PFSK-1 (cell line): ENCODE measurements around the gene TLK1.

Experiments used
- FOXP2 ChIP-seq: optimal IDR thresholded peaks from 2 replicates; pipeline ENCODE3; 2011; ENCODE audit warnings: borderline replicate concordance, control low read depth, inconsistent platforms; ENCODE audit not compliant: insufficient read depth; ENCODE audit errors: extremely low read length, extremely low read depth
- POLR2AphosphoS5 ChIP-seq: IDR thresholded peaks from 2 replicates; pipeline ENCODE4 v1.6.1; 2012; ENCODE audit warnings: low read depth, mild to moderate bottlenecking, control low read depth, low read length, moderate library complexity
- REST ChIP-seq, 2 experiments: IDR thresholded peaks; 2 replicates each; pipeline versions ENCODE4 v1.6.1 to v1.8.0; 2011 to 2012; ENCODE audit warnings: low read depth in 2 of 2, low read length in 2 of 2, control low read depth in 1 of 2, inconsistent platforms in 1 of 2, mild to moderate bottlenecking in 1 of 2, moderate library complexity in 1 of 2; ENCODE audit not compliant: insufficient read depth in 1 of 2
- TAF1 ChIP-seq: IDR thresholded peaks from 2 replicates; pipeline ENCODE4 v1.6.1; 2012; ENCODE audit warnings: low read length, control low read depth, borderline replicate concordance; ENCODE audit not compliant: insufficient read depth

GRCh38 chr2:171088057-171088834 is 72.4 kb downstream of the TLK1 start:
- TF ChIP-seq POLR2AphosphoS5 (no peak), FOXP2 (no peak), TAF1 (no peak), REST (IDR thresholded peaks at IDR 0.05; ENCODE audit: insufficient read depth in 1 of 2, low read depth in 2 of 2, low read length in 2 of 2) (no peak)
